Measurements from ENCODE around the gene PLCB1.

PLCB1 gene

DNA sequence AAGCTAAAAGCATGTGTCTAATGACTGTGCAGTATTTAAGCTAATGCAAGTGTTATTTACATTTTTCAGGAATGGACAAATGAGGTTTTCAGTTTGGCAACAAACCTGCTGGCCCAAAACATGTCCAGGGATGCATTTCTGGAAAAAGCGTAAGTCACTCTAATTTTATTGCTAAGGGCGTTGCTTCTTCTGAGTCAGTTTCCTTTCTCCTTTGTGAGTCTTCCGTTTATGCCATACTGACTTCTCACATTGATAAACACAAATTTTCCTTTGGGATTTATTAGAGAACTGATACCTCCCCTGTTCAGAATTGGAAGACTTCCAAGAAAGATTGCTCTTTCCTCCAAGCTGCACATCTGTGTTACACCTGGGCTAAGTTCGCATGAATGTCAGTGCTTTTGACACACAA is 514.0 kb downstream of the PLCB1 start:
- Histone ChIP-seq H3K9me3 (ENCODE audit: control insufficient read depth, insufficient read depth, low read length) (no peaks in the 10 kb centered on the region), H3K9ac (ENCODE audit: low read depth, low read length) (no peak overlapping the region), H3K36me3 (ENCODE audit: insufficient read depth, low read length) (no peaks in the 10 kb centered on the region; the same call in 1 of the 2 replicates), H3K4me1 (ENCODE audit: insufficient read depth, low read length) (peaks cover 14% of the 10 kb centered on the region)

- H3K36me3 ChIP-seq (ENCODE audit: insufficient read depth, low read length) = no peaks in the 10 kb centered on the region; the same call in 1 of the 2 replicates
Observed at GRCh38 chr20:8646716-8647115, 514.6 kb downstream of the PLCB1 start.

GRCh38 chr20:8647961-8648441 is 515.9 kb downstream of the PLCB1 start:
- no peak overlapping the region for H3K9ac ChIP-seq (ENCODE audit: low read depth, low read length)
- no peaks in the 10 kb centered on the region; the same call in 1 of the 2 replicates for H3K36me3 ChIP-seq (ENCODE audit: insufficient read depth, low read length)
- H3K4me1 ChIP-seq (ENCODE audit: insufficient read depth, low read length) = peaks cover 14% of the 10 kb centered on the region
- H3K9me3 ChIP-seq (ENCODE audit: control insufficient read depth, insufficient read depth, low read length) = no peaks in the 10 kb centered on the region

More at GRCh38 chr20:8646716-8647115, 514.6 kb downstream of the PLCB1 start:
- Histone ChIP-seq H3K4me1 (ENCODE audit: insufficient read depth, low read length) (peaks cover 14% of the 10 kb centered on the region), H3K9me3 (ENCODE audit: control insufficient read depth, insufficient read depth, low read length) (no peaks in the 10 kb centered on the region), H3K9ac (ENCODE audit: low read depth, low read length) (no peak overlapping the region)

- H3K36me3 ChIP-seq (ENCODE audit: insufficient read depth, low read length) = no peaks in the 10 kb centered on the region; the same call in 1 of the 2 replicates
- H3K9ac ChIP-seq (ENCODE audit: low read depth, low read length) = no peak overlapping the region
- H3K4me1 ChIP-seq (ENCODE audit: insufficient read depth, low read length) = peaks cover 14% of the 10 kb centered on the region
- no peaks in the 10 kb centered on the region for H3K9me3 ChIP-seq (ENCODE audit: control insufficient read depth, insufficient read depth, low read length)
Observed at GRCh38 chr20:8648466-8648865, 516.4 kb downstream of the PLCB1 start.

DNA sequence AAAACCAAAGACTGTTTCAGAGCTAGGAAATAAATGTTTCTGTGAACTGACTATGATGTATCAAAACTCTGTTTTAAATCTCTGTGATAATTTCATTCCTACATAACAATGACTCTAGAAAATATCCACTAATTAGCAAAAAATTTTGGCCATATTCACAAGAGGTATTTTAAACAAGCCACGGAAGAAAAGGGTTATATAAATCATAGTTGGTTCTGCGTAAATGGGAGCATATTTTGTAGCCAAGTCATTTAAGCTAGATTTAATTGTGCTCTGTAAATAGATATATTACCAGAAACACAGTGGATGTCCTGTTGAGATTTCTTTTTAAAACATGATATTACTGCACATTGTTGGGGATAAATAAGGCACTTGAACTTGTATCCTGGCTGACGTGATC is 520.3 kb downstream of the PLCB1 start:
- no peak overlapping the region for H3K9ac ChIP-seq (ENCODE audit: low read depth, low read length)
- H3K9me3 ChIP-seq (ENCODE audit: control insufficient read depth, insufficient read depth, low read length) = no peaks in the 10 kb centered on the region
- H3K36me3 ChIP-seq (ENCODE audit: insufficient read depth, low read length) = no peaks in the 10 kb centered on the region; the same call in 1 of the 2 replicates
- no peaks in the 10 kb centered on the region for H3K4me1 ChIP-seq (ENCODE audit: insufficient read depth, low read length)

DNA sequence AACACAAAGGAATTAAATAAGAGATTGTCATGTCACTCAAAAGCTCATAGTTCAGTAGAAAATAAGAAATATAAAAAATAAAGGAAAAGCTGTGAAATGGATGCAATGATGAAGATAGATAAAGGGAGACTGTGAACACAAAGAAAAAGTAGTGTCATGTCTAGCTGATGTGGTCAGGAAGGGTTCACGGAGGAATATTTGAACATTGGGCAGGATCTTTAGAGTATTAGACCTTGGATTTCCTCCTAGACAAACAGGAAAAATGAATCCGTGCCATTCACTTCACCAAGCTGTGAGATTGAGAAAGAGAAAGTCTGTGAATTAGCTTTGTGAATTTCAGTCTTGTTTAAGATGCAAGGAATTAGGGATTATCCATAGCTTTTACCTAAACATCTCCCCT is 522.4 kb downstream of the PLCB1 start:
- no peak overlapping the region for H3K9ac ChIP-seq (ENCODE audit: low read depth, low read length)
- H3K36me3 ChIP-seq (ENCODE audit: insufficient read depth, low read length) = no peaks in the 10 kb centered on the region; the same call in 1 of the 2 replicates
- H3K9me3 ChIP-seq (ENCODE audit: control insufficient read depth, insufficient read depth, low read length) = no peaks in the 10 kb centered on the region
- H3K4me1 ChIP-seq (ENCODE audit: insufficient read depth, low read length) = no peaks in the 10 kb centered on the region

GRCh38 chr20:8656335-8656734 is 524.3 kb downstream of the PLCB1 start:
- H3K36me3 ChIP-seq (ENCODE audit: insufficient read depth, low read length) = no peaks in the 10 kb centered on the region; the same call in 1 of the 2 replicates
- no peaks in the 10 kb centered on the region for H3K4me1 ChIP-seq (ENCODE audit: insufficient read depth, low read length)
- no peak overlapping the region for H3K9ac ChIP-seq (ENCODE audit: low read depth, low read length)
- no peaks in the 10 kb centered on the region for H3K9me3 ChIP-seq (ENCODE audit: control insufficient read depth, insufficient read depth, low read length)

GRCh38 chr20:8657664-8658063 is 525.6 kb downstream of the PLCB1 start:
- Histone ChIP-seq H3K9ac (ENCODE audit: low read depth, low read length) (no peak overlapping the region), H3K9me3 (ENCODE audit: control insufficient read depth, insufficient read depth, low read length) (no peaks in the 10 kb centered on the region), H3K4me1 (ENCODE audit: insufficient read depth, low read length) (no peaks in the 10 kb centered on the region), H3K36me3 (ENCODE audit: insufficient read depth, low read length) (no peaks in the 10 kb centered on the region; the same call in 1 of the 2 replicates)

DNA sequence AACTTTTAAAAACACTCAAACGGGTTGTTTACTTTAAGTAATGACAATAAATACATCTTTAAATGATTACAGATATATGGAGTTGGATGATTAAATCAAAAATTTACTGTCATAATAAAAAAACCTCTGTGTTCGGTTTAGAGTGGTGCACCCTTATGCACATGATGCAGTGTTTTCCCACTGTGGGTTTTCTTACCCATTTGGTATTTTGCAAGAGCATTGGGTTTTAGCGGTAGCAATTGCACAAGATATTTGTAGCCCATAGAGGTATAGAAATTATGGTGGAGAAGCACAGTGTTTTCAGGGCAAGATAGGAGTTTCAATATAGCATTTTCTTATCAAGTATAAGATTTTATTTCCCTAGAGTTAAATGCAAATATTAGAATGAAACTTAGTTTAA is 526.0 kb downstream of the PLCB1 start:
- Histone ChIP-seq H3K9me3 (ENCODE audit: control insufficient read depth, insufficient read depth, low read length) (no peaks in the 10 kb centered on the region), H3K4me1 (ENCODE audit: insufficient read depth, low read length) (no peaks in the 10 kb centered on the region), H3K9ac (ENCODE audit: low read depth, low read length) (no peak overlapping the region)

DNA sequence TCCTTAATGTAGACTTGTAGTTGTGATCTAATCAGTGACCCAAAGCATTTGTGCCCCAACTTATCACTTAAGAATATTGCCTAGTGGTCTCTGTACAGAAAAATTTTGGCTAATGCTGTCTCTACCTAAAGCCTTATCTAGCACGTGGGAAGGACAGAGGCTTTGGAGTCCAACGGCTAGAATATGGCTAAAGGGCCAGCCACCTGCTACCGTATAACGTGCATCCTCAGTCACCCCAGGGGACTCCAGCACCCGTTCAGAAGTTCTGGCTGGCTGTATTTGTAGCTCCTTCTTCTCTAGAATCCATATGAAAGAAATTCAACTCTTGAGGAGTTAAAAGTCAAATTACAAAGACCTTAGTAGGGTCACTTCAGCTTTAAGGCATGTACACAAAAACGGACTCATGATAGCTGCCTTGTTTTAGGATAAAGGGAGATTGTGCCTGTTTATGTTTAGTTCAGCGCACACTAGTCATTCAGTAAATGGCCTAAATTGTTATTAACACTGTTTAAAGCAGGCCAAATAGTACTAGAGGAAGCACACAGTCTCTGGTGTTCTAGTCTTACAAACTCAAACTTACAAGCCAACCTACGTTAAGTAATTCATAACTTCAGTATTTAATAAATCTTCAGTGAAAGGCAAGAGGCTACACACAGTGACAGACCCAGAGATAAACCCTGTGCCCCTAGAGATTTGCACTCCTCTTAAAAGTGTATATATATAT is 529.3 kb downstream of the PLCB1 start:
- H3K36me3 ChIP-seq (ENCODE audit: insufficient read depth, low read length) = no peaks in the 10 kb centered on the region; the same call in 1 of the 2 replicates

More for the DNA sequence above, 526.0 kb downstream of the PLCB1 start:
- H3K36me3 ChIP-seq (ENCODE audit: insufficient read depth, low read length) = no peaks in the 10 kb centered on the region; the same call in 1 of the 2 replicates

DNA sequence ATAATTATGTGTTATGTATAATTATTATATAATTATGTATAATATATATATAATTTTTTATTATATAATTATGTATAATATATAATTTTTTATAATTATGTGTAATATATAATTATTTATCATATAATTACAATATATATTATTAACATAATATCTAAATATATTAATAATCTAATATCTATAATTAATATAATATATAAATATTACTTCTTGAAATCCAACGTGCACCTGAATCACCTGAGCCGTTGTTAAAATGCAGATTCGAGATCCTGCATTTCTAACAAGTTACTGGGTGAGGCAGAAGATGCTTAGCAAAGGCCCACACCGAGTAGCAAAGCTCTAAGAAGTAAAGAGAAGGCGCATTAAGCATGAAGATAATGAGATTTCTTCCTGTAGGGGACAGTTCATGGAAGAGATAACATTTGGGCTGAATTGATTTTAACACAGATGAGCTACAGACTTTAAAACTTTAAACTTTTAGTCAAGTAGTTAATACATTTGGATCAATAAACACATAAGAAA is 530.4 kb downstream of the PLCB1 start:
- no peaks in the 10 kb centered on the region for H3K9me3 ChIP-seq (ENCODE audit: control insufficient read depth, insufficient read depth, low read length)
- no peak overlapping the region for H3K9ac ChIP-seq (ENCODE audit: low read depth, low read length)
- no peaks in the 10 kb centered on the region; the same call in 1 of the 2 replicates for H3K36me3 ChIP-seq (ENCODE audit: insufficient read depth, low read length)
- no peaks in the 10 kb centered on the region for H3K4me1 ChIP-seq (ENCODE audit: insufficient read depth, low read length)

More for the DNA sequence above, 529.3 kb downstream of the PLCB1 start:
- no peaks in the 10 kb centered on the region for H3K4me1 ChIP-seq (ENCODE audit: insufficient read depth, low read length)
- H3K9me3 ChIP-seq (ENCODE audit: control insufficient read depth, insufficient read depth, low read length) = no peaks in the 10 kb centered on the region
- no peak overlapping the region for H3K9ac ChIP-seq (ENCODE audit: low read depth, low read length)

- Histone ChIP-seq H3K9ac (ENCODE audit: low read depth, low read length) (no peak overlapping the region), H3K9me3 (ENCODE audit: control insufficient read depth, insufficient read depth, low read length) (no peaks in the 10 kb centered on the region), H3K4me1 (ENCODE audit: insufficient read depth, low read length) (no peaks in the 10 kb centered on the region), H3K36me3 (ENCODE audit: insufficient read depth, low read length) (no peaks in the 10 kb centered on the region; the same call in 1 of the 2 replicates)
Observed at GRCh38 chr20:8663424-8663823, 531.4 kb downstream of the PLCB1 start.

DNA sequence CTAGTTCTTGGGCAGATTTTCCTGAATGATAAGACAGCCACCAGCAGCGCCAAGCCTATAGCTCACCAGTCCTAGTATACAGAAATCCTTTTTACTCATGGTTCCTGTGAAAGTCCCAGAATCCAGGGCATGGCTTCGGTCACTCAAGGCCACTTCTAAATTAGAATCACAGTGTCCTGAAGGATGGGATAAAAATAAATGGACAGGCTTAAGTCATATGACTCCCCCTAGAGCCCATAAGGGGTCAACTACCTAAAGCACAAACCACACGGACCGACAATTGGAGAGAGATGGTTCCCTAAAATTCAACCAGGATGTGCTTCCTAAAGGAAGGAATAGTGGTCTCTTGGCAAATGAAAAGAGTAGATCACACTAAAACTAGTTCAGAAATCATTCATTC is 532.7 kb downstream of the PLCB1 start:
- H3K9ac ChIP-seq (ENCODE audit: low read depth, low read length) = no peak overlapping the region
- no peaks in the 10 kb centered on the region; the same call in none of the 2 replicates for H3K36me3 ChIP-seq (ENCODE audit: insufficient read depth, low read length)

DNA sequence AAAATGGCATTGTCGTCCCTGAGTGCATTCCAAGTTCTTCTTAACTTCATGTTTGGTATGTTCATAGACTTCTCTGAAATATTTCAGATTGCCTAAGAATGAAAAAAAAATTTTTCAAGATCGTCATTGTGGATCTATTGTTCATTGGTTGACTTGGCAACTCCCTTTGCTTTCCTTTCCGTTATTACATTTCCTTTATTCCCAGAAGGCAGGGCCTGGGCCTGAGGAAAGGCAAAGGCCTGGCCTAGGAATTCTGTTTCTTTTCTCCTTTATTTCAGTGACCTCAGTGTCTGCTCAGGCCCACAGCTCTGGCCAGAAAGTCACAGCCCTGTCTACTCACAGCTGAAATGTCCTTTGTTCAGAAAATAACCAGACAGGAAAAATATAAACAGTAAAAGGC is 535.2 kb downstream of the PLCB1 start:
- no peaks in the 10 kb centered on the region for H3K9me3 ChIP-seq (ENCODE audit: control insufficient read depth, insufficient read depth, low read length)
- H3K9ac ChIP-seq (ENCODE audit: low read depth, low read length) = no peak overlapping the region
- no peaks in the 10 kb centered on the region; the same call in 1 of the 2 replicates for H3K36me3 ChIP-seq (ENCODE audit: insufficient read depth, low read length)
- peaks cover 12% of the 10 kb centered on the region; the same call in 1 of the 2 replicates for H3K4me1 ChIP-seq (ENCODE audit: insufficient read depth, low read length)

More for the DNA sequence above, 532.7 kb downstream of the PLCB1 start:
- H3K9me3 ChIP-seq (ENCODE audit: control insufficient read depth, insufficient read depth, low read length) = no peaks in the 10 kb centered on the region
- no peaks in the 10 kb centered on the region for H3K4me1 ChIP-seq (ENCODE audit: insufficient read depth, low read length)

All from ES-I3 (cell line).